ENCODE measurements around the gene GPN1.
"Not testable (repeated sequence)": the region's sequence is repeated elsewhere in the genome, so short reads cannot be mapped to it uniquely, and the experiment has no call there.

Gene GPN1

DNA sequence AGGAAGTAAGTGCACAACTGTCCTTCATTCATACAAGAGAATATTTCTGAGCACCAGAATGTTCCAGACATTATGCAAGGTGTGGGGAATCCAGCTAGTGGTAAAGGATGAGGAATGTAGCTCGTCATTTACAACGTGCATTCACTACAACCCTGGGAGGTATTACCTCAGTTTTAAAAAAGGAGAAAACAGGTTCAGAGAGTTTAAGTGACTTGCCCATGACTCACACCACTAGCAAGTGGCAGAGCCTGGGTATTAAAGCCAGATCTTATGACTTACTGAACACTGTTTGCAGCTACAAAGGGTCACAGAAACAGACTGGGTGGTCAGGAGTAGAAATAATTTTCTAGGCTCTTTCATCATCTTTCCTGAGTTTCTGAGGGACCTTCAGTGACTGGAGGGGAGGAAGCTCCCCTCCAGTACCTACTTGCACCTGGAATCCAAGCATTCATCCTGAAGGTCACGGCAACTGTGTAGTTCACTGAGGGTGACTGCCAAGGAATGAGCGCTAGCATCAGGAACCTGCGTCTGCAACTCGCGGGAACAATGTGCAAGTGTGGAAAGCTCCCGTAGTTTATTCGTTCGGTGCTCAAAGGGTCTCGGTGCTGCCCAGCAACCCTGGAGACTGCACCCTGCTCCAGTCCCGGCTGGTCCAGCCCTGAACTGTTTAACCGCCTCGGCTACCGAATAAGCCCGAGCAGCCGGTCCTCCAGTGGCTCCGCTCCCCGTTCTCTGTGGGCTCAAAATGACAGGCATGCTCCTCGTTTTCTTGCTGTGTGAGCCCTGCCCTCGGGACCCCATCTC is 685 bp upstream of the GPN1 start:
- no peak for DNase-seq (ENCODE audit: low read depth)

DNA sequence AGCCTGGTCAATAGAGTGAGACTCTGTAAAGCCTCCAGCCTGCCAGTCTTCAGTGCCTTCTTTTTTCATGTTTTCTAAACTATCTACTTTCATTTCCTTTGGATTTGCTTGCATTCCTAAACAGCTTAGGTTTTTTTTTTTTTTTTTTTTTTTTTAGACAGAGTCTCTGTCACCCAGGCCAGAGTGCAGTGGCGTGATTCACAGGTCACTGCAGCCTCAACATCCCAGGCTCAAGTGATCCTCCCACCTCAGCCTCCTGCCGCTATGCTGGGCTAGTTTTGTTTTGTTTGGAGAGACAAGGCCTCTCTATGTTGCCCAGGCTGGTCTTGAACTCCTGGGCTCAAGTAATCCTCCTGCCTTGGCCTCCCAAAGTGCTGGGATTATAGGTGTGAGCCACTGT is 1.4 kb downstream of the GPN1 start:
- DNase-seq (ENCODE audit: low read depth) = not testable (repeated sequence)

DNA sequence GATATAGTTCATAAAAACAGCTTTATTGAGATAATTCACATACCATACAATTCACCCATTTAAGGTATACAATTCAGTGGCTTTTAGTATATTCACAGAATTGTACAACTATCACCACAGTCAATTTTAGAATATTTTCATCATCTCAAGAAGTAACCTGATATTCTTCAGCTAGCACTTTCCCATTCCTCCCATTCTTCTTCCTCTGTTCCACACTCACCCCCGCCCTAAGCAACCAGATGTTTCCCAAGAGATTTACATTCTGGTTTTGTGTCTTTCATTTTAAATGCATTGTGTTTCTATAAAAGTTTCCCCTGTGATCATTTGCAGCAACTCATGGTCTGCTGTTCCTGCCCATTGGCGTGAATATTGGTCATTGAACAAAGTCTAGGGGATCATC is 5.4 kb downstream of the GPN1 start:
- no peak for DNase-seq (ENCODE audit: low read depth)

DNA sequence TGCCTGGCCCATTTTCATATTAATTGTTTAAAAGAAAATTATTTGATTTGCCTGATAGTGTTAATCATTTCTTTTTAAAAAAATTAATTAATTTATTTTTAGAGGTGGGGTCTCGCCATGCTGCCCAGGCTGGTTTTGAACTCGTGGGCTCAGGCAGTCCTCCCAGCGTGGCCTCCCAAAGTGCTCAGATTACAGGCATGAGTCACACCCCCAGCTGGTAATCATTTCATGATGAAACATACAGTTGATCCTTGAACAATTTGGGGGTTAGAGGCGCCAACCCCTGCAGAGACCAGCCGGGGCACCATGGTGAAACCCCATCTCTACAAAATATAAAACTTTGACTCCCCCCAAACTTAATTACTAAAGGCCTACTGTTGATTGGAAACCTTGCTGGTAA is 7.9 kb downstream of the GPN1 start:
- DNase-seq (ENCODE audit: low read depth) = no peak

DNA sequence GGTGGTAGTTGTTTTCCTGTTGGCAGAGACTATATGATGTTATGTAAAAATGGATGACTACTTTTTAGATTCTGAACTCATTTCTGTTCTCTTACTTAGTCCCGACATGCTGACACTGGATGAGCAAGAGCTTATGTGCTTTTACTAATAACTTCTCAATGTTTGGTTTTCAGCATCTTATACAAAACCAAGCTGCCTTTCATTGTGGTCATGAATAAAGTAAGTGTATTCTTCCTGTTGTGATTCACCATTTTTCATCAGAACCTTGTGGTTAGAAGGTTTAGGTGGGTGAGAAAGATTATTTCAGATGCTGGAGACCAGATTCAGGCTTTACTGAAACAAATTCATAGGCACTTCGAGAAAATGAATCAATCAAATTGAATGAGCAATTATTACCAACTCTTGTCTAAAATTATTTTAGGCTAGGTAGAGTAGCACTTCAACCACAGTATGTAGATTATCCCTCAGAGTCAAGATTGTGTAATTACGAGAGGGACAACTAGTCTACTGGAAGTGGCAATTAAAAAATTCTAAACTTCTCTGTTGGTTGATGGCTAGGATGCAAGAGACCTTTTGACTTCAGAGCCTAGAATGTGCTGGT is 9.3 kb downstream of the GPN1 start:
- no peak for DNase-seq (ENCODE audit: low read depth)

DNA sequence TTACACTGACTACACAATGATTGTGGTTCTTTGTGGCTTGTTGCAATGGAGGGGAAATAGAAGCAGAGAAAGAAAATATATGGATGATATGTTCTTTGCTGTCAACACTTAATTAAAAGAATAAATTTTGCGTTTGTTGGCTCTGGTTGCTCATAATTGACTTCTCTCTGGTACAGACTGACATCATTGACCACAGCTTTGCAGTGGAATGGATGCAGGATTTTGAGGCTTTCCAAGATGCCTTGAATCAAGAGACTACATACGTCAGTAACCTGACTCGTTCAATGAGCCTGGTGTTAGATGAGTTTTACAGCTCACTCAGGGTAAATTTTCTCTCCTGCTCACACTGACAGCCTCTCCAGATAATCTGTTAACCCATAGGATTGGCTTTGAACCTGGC is 9.9 kb downstream of the GPN1 start:
- no peak for DNase-seq (ENCODE audit: low read depth)

DNA sequence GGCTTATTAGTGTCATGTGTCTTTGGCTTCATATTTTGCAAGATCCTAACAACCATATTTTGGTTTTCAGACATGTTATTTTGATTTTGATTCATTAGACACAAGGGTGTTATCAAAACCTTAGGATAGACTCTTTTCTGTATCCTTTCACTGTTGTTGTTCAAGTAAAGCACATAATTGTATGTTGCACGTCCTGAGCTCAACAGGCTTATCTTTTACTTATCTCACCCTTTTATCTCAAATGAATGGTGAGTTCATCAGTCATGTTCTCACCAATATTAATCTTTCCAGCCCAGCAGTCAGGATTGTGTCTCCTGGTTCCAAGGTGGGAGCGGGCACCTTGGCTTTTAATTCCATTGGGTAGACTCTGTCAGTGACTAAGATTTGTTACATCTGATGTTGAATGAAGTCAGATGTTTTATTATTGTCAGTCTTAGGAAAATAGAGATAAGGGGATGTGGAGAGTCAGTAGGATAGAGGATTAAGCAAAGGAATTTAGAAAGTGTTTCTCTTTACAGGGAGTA is 11.9 kb downstream of the GPN1 start:
- DNase-seq (ENCODE audit: low read depth) = no peak

DNA sequence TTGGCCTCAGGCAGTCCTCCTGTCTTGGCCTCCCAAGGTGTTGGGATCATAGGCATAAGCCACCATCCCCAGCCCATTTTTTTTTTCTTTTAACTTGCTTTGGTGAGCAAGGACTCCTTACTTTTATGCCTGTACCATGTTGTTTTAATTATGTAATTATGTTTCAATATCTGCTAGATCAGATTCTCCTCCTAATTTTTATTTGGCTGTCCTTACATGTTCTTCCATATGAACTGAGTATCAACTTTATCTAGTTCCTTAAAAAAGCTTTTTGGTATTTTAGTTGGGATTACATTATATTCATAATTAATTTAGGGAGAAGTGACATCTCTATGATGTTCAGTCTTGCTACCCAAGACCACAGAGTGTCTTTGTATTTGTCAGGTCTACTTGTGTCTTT is 16.3 kb downstream of the GPN1 start:
- no peak for DNase-seq (ENCODE audit: low read depth)

DNA sequence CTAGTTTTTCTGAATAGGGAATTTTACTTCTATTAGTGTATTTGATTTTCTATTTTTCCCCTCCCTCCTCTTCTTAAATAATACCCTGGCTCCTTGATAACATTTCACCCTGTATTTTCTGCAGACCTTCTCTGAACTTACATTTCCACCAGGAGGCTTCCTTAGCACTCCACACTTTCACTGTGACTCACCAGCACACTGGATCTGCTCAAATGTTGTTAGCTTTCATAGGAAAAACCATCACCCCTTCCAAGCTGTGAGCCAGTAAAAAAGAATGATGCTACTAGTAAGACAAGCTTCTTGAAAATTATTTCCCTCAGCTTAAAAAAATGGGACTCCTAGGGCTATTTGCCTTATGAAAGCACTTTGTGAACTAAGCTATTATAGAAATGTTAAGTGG is 18.4 kb downstream of the GPN1 start:
- no peak for DNase-seq (ENCODE audit: low read depth)

DNA sequence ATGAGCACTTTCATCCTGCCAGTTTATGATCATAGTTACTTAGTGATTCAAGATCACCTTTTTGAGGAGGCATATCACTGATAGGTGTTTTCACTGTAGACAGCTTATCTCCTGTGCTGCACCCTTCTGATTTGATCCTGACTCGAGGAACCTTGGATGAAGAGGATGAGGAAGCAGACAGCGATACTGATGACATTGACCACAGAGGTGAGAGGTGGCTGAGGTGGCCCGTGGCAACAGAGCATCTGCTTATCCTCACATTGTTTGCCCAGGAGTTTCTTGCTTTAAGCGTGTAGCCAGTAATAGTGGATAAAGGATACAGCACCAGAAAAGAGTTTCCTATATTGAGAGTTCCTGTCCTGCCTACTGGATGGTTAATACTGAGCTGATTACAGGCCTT is 18.9 kb downstream of the GPN1 start:
- DNase-seq (ENCODE audit: low read depth) = no peak

DNA sequence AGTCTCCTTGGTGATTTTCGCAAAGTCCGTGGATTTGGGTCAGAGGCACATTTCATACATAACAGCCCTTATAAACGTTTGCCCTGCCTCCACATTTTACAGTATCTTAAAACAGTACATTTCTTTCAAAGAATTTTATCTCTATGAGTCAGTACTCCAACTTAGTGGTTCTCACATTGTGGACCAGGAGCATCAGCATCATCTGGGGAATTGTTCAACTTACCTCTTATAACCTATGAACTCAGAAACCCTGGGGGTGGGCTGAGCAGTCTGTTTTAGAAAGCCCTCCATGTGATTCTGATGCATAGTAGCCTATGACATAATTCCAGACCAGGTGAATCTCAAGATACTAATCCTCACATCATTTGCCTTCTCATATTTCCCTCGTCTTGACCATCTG is 22.2 kb downstream of the GPN1 start:
- DNase-seq (ENCODE audit: low read depth) = no peak

DNA sequence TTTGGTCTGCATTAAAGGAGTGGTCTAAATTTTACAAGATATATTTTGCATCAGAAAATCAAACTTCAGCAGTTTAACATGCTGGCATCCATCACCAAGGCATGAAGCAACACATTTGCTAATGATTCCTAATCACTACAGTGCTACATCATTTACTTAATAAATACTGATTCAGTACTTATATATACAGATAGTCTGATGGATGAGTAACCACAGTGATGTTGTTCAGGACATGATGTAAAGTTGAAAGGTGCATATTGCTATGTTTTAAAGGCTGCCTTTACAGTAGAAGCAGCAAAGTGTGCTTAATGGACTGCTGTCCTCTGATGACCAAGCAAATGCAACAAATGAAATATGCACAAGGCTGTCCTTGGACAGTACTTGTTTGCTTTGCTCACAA is 23.5 kb downstream of the GPN1 start:
- DNase-seq (ENCODE audit: low read depth) = no peak

DNA sequence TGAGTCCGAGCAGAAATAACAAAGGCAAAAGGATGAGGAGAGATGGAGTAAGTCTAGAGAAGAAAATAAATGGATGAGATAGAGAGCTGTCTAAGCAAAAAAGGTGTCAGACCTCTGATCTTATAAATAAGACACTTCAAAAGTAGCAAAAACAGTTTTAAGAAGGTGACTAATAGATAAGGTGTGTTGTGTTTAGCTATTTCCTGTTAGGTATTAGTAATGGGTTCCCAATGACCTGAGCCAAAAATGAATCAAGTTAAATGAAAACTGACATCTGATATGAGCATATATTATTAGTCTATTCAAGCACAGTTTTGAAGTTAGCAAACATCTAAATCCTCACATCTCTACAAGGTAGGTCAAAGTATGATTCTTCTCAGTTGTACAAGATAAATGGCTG is 23.9 kb downstream of the GPN1 start:
- DNase-seq (ENCODE audit: low read depth) = no peak

DNA sequence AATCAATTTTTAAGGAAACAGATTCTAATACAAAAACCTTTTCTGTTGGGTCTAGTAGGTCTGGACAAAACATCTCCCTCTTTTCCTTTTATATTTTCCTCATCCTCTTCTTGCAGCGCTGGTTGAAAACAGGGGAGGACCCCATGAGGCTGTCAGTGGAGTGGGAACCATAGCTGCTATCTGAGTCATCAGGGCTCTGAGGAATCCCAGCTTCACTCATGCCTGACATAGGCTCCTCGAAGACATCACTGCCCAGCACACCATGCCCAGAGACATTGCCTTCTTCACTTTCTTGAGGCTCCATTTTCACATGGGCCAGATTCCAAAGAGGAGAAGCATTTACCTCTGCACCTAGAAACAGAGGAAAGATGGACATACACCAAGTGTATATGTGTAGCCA is 24.5 kb downstream of the GPN1 start:
- no peak for DNase-seq (ENCODE audit: low read depth)

DNA sequence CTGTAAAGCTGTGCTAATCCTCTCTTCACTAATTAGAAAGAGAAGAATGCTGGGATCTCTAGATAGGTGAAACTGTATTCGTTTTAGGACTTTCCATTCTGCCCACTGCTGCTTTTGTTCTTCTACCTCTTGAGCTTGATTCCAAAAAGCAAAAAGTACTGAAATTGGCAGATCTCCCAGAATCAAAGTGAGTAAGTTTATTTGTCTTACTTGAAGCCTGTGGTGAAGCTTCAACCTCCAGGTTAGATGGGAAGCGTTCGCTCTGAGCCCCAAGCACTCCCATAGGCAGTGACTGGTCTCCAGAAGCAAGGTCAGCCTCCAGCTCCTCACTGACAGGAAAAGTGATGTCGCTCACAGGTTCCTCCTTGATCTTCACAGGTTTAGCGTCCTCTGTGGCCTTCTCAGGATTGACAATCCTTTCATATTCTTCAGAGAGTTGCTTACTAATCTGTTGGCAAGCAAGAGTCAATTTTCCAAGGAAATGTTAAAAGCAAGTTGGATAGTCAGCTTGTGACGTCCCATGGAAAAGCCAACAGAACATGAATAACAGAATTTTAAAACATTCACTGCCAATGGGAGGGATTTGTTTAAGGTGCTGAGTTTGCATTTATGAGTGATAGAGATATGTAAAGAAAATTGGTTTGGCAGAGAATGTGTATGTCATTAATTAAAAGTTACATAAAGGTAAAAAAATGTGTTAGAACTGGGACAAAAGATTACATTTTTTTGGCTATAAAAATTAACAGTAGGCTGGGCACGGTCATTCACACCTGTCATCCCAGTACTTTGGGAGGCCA is 26.5 kb downstream of the GPN1 start:
- DNase-seq (ENCODE audit: low read depth) = no peak

DNA sequence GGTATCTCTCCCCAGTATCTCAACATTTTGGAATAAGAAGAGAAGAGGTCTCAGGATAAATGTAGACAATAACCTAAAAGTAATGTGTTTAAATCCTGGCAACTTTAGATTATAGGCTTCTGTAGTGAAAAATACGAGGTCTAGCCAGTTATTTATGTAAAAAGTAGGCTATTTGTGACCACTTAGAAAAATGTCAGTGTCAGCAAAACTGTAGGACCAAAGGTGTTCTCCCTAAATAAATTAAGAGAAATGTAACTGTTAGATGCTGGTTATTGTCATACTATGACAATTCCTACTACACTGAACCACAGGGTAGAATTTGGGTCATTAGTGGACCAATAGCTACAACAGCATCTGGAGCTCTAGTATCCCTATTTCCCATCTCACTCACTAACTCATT is 32.5 kb downstream of the GPN1 start:
- no peak for DNase-seq (ENCODE audit: low read depth)

DNA sequence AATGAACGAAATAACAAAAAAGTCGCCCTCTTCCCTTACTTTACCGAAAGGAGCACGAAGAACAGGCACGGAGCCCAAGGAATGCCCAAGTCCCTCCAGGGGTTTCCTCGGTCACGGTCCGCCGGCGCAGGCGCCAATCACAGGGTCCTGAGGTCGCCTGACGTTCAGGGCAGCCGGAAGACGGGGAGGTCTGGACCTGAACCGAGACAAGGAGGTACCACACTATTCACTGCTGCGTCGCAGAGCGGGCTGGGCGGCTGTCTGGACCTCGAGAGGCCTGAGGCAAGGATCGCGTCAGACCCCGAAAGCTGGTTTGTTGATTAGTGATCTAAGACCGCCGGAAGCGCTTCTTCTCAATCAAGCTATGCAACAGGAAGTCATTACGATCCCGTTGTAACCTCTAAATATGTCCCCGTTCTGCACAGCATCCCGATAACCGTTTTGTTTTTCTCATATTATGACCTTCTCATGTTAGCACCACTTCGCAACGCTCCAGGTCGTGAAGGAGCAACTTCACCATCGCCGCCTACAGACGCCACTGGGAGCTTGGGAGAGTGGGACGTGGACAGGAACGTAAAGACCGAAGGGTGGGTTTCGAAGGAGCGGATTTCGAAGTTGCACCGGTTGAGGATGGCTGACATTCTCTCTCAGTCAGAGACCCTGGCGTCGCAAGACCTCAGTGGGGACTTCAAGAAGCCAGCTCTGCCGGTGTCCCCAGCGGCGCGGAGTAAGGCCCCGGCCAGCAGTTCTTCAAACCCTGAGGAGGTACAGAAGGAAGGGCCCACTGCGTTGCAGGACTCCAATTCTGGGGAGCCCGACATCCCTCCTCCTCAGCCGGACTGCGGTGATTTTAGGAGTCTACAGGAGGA is 34.7 kb downstream of the GPN1 start, which contains the start of the genes SLC4A1AP and SUPT7L:
TSS of gene SLC4A1AP (plus strand) at position 605 of the 869 bp plus-strand sequence. CDS start at position 631, 26 bp downstream.
TSS of gene SUPT7L (minus strand) at position 330 of the 869 bp plus-strand sequence. CDS start 1,422 bp downstream, outside the sequence.
- peak; percentile 65 for DNase-seq (ENCODE audit: low read depth)

DNA sequence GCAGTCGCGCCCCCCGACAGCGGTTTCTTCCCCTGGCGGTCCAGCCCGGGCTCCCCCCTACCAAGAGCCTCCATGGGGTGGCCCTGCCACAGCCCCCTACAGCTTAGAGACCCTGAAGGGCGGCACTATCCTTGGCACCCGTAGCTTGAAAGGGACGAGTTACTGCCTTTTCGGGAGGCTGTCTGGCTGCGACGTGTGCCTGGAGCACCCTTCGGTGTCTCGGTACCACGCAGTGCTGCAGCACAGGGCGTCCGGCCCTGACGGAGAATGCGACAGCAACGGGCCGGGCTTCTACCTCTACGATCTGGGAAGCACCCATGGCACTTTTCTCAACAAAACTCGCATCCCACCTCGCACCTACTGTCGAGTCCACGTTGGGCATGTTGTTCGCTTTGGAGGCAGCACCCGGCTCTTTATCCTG is 35.3 kb downstream of the GPN1 start:
- DNase-seq (ENCODE audit: low read depth) = no peak

DNA sequence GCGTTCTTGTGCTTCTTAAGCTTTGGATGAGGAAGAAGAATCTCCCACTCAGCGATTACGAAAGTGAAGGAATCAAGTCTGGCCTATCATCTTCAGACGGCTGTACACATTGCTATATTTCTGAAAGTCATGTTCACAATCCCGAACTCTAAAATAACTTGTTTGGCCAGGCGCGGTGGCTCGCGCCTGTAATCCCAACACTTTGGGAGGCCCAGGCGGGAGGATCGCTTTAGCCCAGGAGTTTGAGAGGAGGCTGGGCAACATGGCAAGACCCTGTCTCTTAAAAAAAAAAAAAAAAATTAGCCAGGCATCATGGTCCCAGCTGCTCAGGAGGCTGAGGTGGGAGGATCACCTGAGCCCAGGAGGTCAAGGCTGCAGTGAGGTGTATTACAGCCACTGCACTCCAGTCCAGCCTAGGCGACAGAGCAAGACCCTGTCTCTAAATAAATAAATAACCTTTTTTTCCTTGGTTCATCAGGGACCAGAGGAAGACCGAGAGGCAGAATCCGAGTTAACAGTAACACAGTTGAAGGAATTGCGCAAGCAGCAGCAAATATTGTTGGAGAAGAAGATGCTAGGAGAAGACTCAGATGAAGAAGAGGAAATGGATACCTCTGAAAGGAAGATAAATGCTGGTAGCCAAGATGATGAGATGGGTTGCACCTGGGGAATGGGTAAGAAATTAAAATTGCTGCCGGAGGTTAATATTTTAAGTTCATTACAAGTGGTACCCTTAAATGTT is 35.9 kb downstream of the GPN1 start:
- no peak for DNase-seq (ENCODE audit: low read depth)

DNA sequence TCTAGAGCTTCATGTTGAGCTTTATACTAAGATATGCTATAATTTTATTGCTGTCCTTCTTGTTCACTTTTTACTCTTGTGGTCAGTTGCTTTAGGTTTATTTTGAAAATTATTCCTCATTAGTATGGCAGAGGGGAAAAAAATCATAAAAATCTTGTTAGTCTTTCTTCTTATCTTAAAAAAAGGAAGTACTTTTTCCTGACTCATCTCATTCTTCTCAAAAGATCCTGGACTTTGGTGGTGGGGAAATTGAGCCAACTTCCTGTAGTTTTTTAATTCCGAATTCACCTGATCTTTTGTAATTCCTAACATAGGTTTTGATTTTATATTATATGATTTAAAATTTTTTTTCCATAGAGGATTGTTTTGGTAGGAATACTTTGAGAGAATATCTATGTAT is 38.6 kb downstream of the GPN1 start:
- no peak for DNase-seq (ENCODE audit: low read depth)

DNA sequence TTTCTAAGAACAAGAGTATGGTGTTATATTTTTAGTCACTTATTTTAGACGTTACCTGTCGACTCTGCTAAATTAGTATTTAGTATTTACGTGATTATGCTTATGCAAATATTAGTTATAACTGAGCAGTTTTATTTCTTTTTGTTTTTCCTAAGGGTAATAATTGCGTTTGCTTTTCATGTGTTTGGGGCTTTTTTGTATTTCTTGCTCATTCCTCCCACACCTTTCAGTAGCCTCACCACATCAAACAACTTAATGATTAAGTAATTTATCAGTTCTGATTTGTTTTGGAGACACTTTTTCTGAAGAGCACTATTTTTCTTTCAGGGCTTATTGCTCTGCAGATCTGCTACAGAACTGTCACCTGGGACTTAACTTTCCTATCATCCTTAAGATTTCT is 42.4 kb downstream of the GPN1 start:
- DNase-seq (ENCODE audit: low read depth) = no peak
